NCI-H2196 (cell line): Measurements from ENCODE around the gene CSTF3.
"Not testable (repeated sequence)": the region's sequence is repeated elsewhere in the genome, so short reads cannot be mapped to it uniquely, and the experiment has no call there.

ENCODE experiments used
- DNase-seq: peaks from one replicate; lab custom pipeline; 2025; ENCODE audit not compliant: unreplicated experiment; lab: John Stamatoyannopoulos, UW

Gene CSTF3

DNA sequence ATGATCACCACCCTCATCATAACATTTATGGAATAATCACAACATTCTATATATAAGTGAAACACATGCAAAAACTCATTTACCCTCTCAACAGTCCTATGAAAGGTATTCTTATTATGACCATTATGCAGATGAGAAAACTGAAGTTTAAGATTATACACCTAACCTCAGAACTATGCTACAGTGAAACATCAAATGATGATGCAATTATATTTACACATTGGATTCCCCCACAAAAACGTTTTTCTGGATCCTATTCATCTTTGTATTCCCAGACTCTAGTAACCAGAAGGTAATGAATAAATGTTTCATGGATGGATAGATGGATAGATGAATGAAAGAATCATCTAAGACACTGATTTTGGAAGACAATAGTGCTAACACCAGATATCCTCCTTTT, 67.1 kb downstream of the CSTF3 start:
- no peak for DNase-seq

DNA sequence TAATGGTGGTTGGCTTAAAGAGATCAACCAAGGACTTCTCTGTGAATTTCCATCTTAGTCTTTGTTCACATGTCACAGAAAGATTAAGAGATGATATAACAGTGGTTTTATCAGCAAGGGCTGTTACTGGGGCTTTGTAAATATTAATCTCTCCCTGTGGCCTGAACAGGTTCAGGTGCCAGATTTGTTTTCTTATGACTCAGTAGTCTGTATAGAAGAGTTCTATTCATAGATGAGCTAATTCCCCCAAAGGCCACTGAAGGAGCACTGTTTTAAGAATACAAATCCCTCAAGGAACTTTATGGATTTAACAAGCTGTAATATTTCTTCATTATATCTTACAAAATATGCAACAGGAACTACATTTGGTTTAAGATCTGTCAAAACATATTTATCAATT, 71.5 kb downstream of the CSTF3 start:
- no peak for DNase-seq

- DNase-seq = no peak
Observed at GRCh38 chr11:33086017-33086416, 75.3 kb downstream of the CSTF3 start.

DNA sequence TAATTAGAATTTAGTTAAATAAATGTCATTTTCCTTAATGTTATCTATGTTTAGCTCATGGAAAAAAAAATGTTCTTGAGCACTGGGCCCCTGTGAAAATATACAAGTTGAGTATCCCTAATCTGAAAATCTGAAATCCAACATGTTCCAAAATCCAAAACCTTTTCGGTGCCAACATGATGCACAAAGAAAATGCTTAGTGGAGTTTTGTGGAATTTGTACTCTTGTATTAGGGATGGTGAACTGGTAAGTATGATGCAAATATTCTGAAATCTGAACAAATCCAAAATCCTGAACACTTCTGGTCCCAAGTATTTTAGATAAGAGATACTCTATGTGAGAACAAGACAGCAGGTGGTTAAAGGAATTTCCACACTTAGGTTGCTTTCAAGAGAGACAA, 77.4 kb downstream of the CSTF3 start:
- no peak for DNase-seq

DNA sequence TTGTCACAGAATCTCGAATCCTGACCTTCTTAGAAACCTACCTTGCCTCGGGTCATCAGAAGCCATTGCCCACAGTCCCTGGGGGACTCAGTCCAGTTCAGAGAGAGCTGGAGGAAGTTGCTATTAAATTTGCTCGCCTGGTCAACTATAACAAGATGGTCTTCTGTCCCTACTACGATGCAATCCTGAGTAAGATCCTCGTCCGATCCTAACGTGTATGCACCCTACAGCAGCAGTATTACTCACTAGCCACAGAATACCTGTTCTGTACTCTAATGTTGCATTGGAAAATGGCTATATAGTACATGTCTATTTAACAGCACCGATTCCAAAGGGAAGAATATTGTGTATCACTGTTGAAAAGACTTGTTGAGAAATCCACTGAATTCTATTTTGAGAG, 88.8 kb downstream of the CSTF3 start:
- no peak for DNase-seq

- no peak for DNase-seq
Observed at GRCh38 chr11:33068611-33069340, 92.5 kb downstream of the CSTF3 start.

DNA sequence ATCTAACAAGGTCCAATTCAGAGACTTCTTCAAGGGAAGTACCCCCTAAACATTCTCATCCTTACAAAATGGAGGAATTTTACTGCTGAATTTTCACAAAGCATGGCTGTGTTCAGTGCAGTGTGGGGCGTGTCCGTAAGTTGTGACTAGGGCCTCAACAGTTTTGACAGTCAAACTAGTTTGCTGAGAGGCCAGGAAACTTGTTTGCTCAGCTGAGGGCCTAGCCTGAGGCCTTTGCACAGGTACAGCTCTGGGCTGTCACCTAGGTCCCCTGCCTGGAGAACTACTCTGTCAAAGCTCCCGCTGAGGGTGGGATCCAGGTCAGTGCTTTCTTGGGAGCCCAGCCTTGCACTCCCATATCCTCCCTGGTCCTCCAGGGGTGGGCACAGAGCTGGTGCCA, 94.0 kb downstream of the CSTF3 start:
- no peak for DNase-seq

DNA sequence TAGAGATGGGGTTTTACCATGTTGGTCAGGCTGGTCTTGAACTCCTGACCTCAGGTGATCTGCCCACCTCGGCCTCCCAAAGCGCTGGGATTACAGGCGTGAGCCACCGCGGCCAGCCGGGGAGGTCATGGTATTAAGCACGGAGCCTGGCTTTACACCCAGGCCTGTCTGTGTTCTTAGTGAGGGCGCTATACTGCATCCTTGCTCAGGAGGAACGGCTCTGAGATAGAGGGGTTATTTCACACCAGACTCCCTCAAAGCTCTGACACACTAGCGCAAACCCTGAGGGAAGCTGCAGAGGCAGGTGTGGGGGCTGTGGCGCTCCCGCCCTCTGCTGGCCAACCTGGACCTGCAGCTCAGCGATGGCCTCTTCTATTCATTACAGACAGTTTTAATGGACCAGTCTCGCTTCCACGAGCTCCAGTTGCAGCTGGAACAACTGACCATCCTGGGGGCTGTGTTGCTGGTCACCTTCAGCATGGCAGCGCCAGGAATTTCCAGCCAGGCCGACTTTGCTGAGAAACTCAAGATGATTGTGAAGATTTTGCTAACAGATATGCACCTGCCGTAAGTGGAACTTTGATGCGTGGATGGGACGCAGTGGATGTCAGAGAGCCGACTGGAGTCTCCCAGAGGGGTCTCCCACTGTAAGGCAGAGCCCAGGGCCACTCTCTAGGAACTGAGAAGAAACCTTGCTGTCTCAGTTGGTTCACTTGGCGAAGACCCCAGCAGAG, 95.7 kb downstream of the CSTF3 start:
- peak; percentile 61 for DNase-seq

DNA sequence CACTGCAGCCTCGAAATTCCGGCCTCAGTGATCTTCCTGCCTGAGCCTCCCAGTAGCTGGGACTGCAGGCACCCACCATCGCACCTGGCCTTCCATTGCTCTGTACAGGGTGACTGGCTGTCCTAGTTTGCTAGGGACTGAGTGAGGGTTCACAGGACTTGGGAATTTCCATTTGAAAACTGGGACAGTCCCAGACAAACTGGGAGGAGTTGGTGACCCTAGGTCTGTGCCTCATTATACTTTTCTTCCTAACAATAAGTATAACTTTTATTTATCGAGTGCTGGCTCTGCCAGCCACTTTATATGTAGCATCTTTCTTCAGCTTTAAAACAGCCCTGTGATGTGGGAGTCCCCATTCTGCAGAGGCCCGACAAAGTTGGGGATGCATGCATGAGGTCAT, 96.4 kb downstream of the CSTF3 start:
- no peak for DNase-seq

GRCh38 chr11:33064033-33064825, 97.1 kb downstream of the CSTF3 start:
- DNase-seq = no peak

DNA sequence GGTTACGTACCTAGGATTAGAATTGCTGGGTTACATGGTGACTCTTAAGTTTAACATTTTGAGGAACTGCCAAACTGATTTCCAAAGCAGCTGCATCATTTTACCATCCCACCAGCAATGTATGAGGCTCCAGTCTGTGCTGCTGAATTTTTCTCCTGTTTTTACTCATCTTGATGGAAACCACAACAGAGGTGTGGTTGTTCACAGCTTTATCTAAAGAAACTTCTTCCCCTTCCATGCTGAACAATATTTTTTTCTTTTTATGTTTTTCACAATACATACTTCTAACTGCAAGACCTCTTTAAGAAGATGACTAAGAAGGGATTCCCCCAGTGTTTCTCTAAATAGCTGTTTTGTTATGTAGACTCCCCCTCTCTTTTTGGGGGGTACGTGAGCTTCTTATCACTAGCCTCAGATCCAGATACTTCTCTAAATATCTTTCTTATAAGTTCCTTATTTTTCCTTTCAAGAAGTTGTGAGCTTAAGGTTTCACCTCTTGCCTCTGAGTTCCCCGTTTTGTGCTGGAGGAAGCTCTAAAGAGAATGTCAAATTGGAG, 97.9 kb downstream of the CSTF3 start:
- DNase-seq = no peak

DNA sequence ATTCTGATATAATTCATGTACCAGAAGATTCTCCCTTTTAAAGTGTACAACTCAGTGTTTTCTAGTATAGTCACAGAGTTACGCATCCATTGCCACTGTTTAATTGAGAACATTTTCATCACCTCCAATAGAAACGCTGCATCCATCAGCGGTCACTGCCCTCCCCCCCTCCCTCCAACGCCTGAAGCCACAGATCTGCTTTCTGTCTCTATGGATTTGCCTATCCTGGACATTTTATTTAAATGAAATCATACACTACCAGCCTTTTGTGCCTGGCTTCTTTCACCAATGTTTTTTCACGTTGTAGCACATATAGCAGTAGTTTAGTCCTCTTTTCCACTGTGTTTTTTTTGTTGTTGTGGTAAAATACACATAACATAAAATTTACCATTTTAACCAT, 99.1 kb downstream of the CSTF3 start:
- DNase-seq = no peak

- no peak for DNase-seq
Observed at GRCh38 chr11:33060271-33060670, 101.0 kb downstream of the CSTF3 start.

DNA sequence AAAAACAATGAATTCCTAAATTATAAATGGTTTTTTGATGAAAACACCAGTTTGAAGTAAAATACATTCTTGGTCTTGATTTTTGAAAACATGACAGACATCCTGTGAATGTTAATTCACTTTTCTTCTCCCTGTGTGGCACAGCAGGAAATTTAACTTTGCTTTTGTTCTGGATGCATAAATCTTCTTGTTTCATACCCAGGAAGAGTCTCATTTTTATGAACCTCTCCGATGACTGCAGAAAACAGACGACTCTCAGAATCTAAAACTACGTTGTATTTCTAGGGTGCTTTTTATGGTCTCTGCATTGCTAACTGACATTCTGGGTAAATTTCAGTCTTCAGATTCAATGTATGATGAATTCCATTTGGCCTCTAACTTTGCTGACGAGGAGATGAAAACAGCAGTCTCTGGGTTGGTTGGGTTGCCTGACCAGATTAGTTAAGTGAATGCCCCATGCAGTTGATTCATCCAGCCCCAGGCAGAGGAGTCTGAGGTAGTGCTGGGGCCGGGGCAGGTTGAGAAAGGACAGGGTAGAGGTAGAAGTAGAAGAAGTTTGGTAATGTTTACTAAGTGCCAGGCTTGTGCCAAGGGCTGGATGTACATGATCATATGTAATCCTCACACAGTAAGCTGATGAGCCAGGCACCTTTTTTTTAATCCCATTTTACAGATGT, 101.8 kb downstream of the CSTF3 start:
- no peak for DNase-seq

GRCh38 chr11:33057284-33057683, 104.0 kb downstream of the CSTF3 start:
- DNase-seq = no peak

- no peak for DNase-seq
Observed at GRCh38 chr11:33055375-33055774, 105.9 kb downstream of the CSTF3 start.

DNA sequence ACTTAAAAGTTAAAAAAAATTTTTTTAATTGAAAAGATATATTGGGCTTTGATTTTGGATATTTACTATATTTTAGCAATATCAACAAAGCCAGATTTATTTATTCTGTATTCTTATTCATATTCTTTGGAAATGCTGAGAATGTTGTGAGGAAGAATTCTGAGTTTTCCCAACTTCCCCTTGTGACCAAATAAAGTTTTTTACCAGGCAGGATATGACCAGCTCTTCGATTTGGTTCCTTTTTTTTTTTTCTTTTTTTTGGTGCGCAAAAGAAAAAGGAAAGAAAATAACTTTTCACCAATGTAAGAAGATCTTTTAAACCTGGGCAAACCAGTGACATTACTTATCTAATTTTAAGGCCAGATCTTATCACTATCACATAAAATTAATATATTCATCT, 109.0 kb downstream of the CSTF3 start:
- DNase-seq = no peak

DNA sequence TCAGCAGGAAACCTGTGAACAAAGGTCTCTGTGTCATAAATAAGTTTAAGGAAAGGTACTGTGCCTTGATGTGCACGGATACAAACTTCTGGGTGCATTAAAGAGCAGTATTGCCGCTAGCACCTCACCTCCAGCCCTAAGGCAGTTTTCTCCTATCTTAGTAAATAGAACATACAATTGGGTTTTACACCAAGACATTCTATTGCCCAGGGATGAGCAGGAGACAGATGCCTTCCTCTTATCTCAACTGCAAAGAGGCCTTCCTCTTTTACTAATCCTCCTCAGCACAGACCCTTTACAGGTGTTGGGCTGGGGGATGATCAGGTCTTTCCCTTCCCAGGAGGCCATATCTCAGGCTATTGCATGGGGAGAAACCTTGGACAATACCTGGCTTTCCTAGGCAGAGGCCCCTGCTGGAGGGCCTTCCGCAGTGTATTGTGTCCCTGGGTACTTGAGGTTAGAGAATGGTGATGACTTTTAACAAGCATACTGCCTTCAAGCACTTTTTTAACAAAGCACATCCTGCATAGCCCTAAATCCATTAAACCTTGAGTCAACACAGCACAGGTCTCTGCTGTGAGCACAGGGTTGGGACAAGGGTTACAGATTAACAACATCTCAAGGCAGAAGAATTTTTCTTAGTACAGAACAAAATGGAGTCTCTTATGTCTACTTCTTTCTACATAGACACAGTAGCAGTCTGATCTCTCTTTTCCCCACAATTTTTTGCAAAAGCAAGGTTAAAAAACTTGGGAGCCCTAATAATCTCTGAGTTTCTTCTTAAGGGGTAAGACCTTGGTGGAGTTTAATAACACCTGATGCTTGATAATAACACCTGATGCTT, 111.5 kb downstream of the CSTF3 start:
- not testable (repeated sequence) for DNase-seq

DNA sequence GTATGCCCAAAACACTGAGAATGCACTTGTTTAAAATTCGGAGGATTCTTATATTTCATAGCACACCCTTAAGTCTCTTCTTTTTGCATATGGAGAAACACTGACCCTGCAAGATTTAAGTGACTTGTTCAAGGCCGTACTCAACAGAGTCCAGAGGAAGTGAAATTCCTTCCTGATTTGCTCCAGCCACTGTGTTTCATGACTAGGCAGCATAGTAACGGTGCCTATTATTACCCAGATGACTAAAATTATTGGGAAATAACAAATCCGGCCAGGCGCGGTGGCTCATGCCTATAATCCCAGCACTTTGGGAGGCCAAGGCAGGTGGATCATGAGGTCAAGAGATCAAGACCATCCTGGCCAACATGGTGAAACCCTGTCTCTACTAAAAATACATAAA, 112.6 kb downstream of the CSTF3 start:
- not testable (repeated sequence) for DNase-seq
